Keratinocyte (primary cell): ENCODE measurements around the gene LAT. TPM values are rescaled to one million over a fixed set of nuclear protein-coding genes. Genes with fewer than 3 reads are reported as not detected.

Experiments
- DNase-seq: peaks from one replicate; pipeline ENCODE4 v3.0.0-alpha.2; 2011; ENCODE audit warnings: low read depth, missing footprints, low spot score
- FAIRE-seq: peaks from 2 replicates; lab custom pipeline; 2011; peaks lifted over from hg19 to GRCh38; lab: Jason Lieb, UNC
- H2AFZ ChIP-seq: 2 replicates; pipeline ENCODE4 v1.6.0; 2012; ENCODE audit warnings: low read length, control low read depth, inconsistent platforms; ENCODE audit not compliant: control insufficient read depth
- H3K27ac ChIP-seq: 2 replicates; pipeline ENCODE4 v1.5.1; 2011; ENCODE audit warnings: low read length; ENCODE audit not compliant: control insufficient read depth, insufficient read depth
- H3K27me3 ChIP-seq: 3 replicates; pipeline ENCODE4 v1.6.0; 2011; ENCODE audit warnings: low read length; ENCODE audit not compliant: control insufficient read depth, insufficient read depth; ENCODE audit errors: extremely low read depth
- H3K36me3 ChIP-seq, 2 experiments: 2 replicates in 1 of 2; 3 replicates in 1 of 2; pipeline ENCODE4 v1.5.1; 2011; ENCODE audit warnings: low read length in 2 of 2, mild to moderate bottlenecking in 1 of 2; ENCODE audit not compliant: control insufficient read depth in 2 of 2, insufficient read depth in 2 of 2; ENCODE audit errors: extremely low read depth in 1 of 2
- H3K4me1 ChIP-seq: 3 replicates; pipeline ENCODE4 v1.5.1; 2011; ENCODE audit warnings: low read length; ENCODE audit not compliant: control insufficient read depth, insufficient read depth; ENCODE audit errors: extremely low read depth
- H3K4me2 ChIP-seq: 3 replicates; pipeline ENCODE4 v1.6.0; 2011; ENCODE audit warnings: low read depth, low read length; ENCODE audit not compliant: control insufficient read depth, insufficient read depth; ENCODE audit errors: extremely low read depth
- H3K4me3 ChIP-seq, 3 experiments: fragments of 200-600 bp in 1 of 3; sonication (generic) in 1 of 3; 2 replicates in 2 of 3; 3 replicates in 1 of 3; pipeline ENCODE4 v1.5.1; 2011 to 2016; ENCODE audit warnings: low read length in 3 of 3, mild to moderate bottlenecking in 3 of 3, control low read depth in 2 of 3, inconsistent platforms in 1 of 3, low read depth in 1 of 3, mixed read lengths in 1 of 3, mixed run types in 1 of 3, moderate library complexity in 1 of 3; ENCODE audit not compliant: control insufficient read depth in 2 of 3, insufficient read depth in 2 of 3; ENCODE audit errors: extremely low read depth in 1 of 3
- H3K79me2 ChIP-seq: 2 replicates; pipeline ENCODE4 v1.6.0; 2012; ENCODE audit warnings: low read length; ENCODE audit not compliant: control insufficient read depth, insufficient read depth
- H3K9ac ChIP-seq: 3 replicates; pipeline ENCODE4 v1.6.0; 2011; ENCODE audit warnings: low read length; ENCODE audit not compliant: control insufficient read depth, insufficient read depth; ENCODE audit errors: extremely low read depth
- H3K9me1 ChIP-seq: 3 replicates; pipeline ENCODE4 v1.6.0; 2011; ENCODE audit warnings: low read length; ENCODE audit not compliant: control insufficient read depth, insufficient read depth; ENCODE audit errors: extremely low read depth
- H3K9me3 ChIP-seq: 2 replicates; pipeline ENCODE4 v1.5.1; 2012; ENCODE audit warnings: low read depth, low read length; ENCODE audit not compliant: control insufficient read depth
- H4K20me1 ChIP-seq: 3 replicates; pipeline ENCODE4 v1.6.0; 2011; ENCODE audit warnings: low read length; ENCODE audit not compliant: control insufficient read depth, insufficient read depth; ENCODE audit errors: extremely low read depth
- EZH2 ChIP-seq: IDR thresholded peaks from one replicate; pipeline ENCODE4 v1.6.1; 2012; ENCODE audit warnings: inconsistent platforms, mild to moderate bottlenecking, low read length, moderate library complexity
- dilution Hi-C: fragments of 300-500 bp; cut with MboI; formaldehyde crosslinking; loops from one replicate; pipeline ENCODE4 v1.7.0; 2020; ENCODE audit warnings: low sequenced_read_pairs; ENCODE audit not compliant: extremely low pct_ligation_motif_present
- polyA plus RNA-seq, 5 experiments: library from polyadenylated mRNA; depleted of rRNA in 3 of 5; stranded (reverse) in 3 of 5; stranded (forward) in 1 of 5; unstranded in 1 of 5; fragments of >200 nt; gene quantifications; 1 replicate in 1 of 5; 2 replicates in 3 of 5; 3 replicates in 1 of 5; pipeline versions ENCODE4 v1.2.1 to v1.2.3, GENCODE V29; 2011 to 2012; ENCODE audit warnings: missing spikeins in 2 of 5, low read depth in 1 of 5, low replicate concordance in 1 of 5
- TF ChIP-seq, protein P1 (sequence below), 3 experiments: IDR thresholded peaks in 1 of 3; conservative IDR thresholded peaks in 1 of 3; optimal IDR thresholded peaks in 1 of 3; 2 replicates in 2 of 3; 3 replicates in 1 of 3; pipeline versions ENCODE3 to v1.5.1; 2011; ENCODE audit warnings: low read length in 3 of 3, mild to moderate bottlenecking in 3 of 3, moderate library complexity in 2 of 3, control low read depth in 1 of 3, inconsistent platforms in 1 of 3; ENCODE audit not compliant: insufficient read depth in 2 of 3; ENCODE audit errors: extremely low read depth in 1 of 3

The LAT gene
- polyA plus RNA-seq, 1 donor (not counting 4 experiments of a cell fraction or from before 2014, with no cell fraction given), result 1.2 TPM

DNA sequence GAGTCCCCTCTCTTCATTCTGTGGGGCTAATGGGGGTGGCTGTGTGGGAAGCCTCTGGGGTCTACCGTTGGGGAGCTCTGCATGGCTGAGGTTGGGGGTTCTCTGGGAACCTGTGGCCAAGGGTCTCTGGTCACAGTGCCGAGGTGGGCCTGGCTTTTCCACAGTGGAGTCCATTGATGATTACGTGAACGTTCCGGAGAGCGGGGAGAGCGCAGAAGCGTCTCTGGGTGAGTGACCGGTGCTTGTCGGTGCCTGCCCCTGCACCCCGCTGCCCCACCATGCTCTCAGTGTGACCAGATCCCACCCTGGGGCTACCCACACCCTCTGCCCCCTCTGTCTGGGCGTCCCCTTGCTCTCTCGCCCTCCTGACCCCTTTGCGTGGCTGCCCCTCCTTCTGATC lies 4.5 kb downstream of the LAT start:
- no peak overlapping the region for H3K9ac ChIP-seq
- DNase-seq (no peak), FAIRE-seq (no peak)
- H4K20me1 ChIP-seq, result no peaks in the 10 kb centered on the region
- no peak overlapping the region for H3K27ac ChIP-seq
- no peak overlapping the region for H3K4me2 ChIP-seq
- peaks cover 0 to 16% of the 10 kb centered on the region in 2 experiments for H3K36me3 ChIP-seq
- dilution Hi-C loops, result no loop called here
- no peaks in the 10 kb centered on the region for H3K79me2 ChIP-seq
- no peaks in the 10 kb centered on the region for H3K27me3 ChIP-seq
- no peaks in the 10 kb centered on the region for H3K4me1 ChIP-seq
- H3K4me3 ChIP-seq, result no peak overlapping the region
- no peaks in the 10 kb centered on the region for H3K9me1 ChIP-seq
- TF ChIP-seq EZH2, result no peak
- TF ChIP-seq, protein P1, sequence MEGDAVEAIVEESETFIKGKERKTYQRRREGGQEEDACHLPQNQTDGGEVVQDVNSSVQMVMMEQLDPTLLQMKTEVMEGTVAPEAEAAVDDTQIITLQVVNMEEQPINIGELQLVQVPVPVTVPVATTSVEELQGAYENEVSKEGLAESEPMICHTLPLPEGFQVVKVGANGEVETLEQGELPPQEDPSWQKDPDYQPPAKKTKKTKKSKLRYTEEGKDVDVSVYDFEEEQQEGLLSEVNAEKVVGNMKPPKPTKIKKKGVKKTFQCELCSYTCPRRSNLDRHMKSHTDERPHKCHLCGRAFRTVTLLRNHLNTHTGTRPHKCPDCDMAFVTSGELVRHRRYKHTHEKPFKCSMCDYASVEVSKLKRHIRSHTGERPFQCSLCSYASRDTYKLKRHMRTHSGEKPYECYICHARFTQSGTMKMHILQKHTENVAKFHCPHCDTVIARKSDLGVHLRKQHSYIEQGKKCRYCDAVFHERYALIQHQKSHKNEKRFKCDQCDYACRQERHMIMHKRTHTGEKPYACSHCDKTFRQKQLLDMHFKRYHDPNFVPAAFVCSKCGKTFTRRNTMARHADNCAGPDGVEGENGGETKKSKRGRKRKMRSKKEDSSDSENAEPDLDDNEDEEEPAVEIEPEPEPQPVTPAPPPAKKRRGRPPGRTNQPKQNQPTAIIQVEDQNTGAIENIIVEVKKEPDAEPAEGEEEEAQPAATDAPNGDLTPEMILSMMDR (optimal IDR thresholded peaks at IDR 0.05 in 1 of 3, IDR thresholded peaks at IDR 0.05 in 1 of 3, conservative IDR thresholded peaks at IDR 0.05 in 1 of 3; ENCODE audit: extremely low read depth in 1 of 3, insufficient read depth in 2 of 3, low read length in 3 of 3), result no peak
- peaks cover 1% of the 10 kb centered on the region for H3K9me3 ChIP-seq
- no peak overlapping the region for H2AFZ ChIP-seq

DNA sequence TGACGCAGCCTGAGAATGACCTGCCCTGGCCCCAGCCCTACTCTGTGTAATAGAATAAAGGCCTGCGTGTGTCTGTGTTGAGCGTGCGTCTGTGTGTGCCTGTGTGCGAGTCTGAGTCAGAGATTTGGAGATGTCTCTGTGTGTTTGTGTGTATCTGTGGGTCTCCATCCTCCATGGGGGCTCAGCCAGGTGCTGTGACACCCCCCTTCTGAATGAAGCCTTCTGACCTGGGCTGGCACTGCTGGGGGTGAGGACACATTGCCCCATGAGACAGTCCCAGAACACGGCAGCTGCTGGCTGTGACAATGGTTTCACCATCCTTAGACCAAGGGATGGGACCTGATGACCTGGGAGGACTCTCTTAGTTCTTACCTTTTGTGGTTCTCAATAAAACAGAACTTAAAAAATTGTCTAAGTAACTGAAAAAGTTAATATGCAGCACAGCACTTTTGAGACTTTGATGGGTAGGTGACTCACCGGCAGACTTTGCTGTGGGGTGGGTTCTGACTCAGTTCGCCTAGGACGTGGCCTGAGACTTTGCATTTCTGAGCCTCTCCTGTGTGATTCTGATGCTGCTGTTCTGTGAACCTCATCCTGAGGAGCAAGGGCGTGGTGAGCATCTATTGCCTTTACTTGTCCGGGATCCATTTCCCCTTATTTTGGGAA lies 5.7 kb downstream of the LAT start:
- H3K9me1 ChIP-seq, result no peaks in the 10 kb centered on the region
- H3K9ac ChIP-seq, result no peak overlapping the region
- H3K9me3 ChIP-seq, result peaks cover 1% of the 10 kb centered on the region
- DNase-seq (no peak), FAIRE-seq (no peak)
- dilution Hi-C loops, result no loop called here
- H3K4me2 ChIP-seq, result no peak overlapping the region
- no peaks in the 10 kb centered on the region for H3K79me2 ChIP-seq
- H3K4me1 ChIP-seq, result no peaks in the 10 kb centered on the region
- no peaks in the 10 kb centered on the region for H3K27me3 ChIP-seq
- no peaks in the 10 kb centered on the region for H4K20me1 ChIP-seq
- H3K4me3 ChIP-seq, result no peak overlapping the region
- no peak overlapping the region for H3K27ac ChIP-seq
- TF ChIP-seq, protein P1 (optimal IDR thresholded peaks at IDR 0.05 in 1 of 3, IDR thresholded peaks at IDR 0.05 in 1 of 3, conservative IDR thresholded peaks at IDR 0.05 in 1 of 3; ENCODE audit: extremely low read depth in 1 of 3, insufficient read depth in 2 of 3, low read length in 3 of 3), result no peak
- no peak for TF ChIP-seq EZH2
- H2AFZ ChIP-seq, result no peak overlapping the region
- peaks cover 0 to 14% of the 10 kb centered on the region in 2 experiments for H3K36me3 ChIP-seq
